HG02938 (cell line): ENCODE results near the gene PRPF19.

Experiments
- ATAC-seq: cut with Tn5 transposase; IDR thresholded peaks from one replicate; pipeline ENCODE4 v1.9.1; 2021; ENCODE audit warnings: mild to moderate bottlenecking, moderate library complexity; ENCODE audit not compliant: unreplicated experiment

Gene PRPF19

GRCh38 chr11:60875366-60876167 is 30.8 kb downstream of the PRPF19 start:
- no peak for ATAC-seq

GRCh38 chr11:60874421-60875365 is 31.7 kb downstream of the PRPF19 start:
- no peak for ATAC-seq

GRCh38 chr11:60873533-60873932 is 32.9 kb downstream of the PRPF19 start:
- ATAC-seq: no peak

- no peak for ATAC-seq
Observed at GRCh38 chr11:60872961-60873524, 33.3 kb downstream of the PRPF19 start.

- ATAC-seq: no peak
Observed at GRCh38 chr11:60872124-60872960, 34.0 kb downstream of the PRPF19 start.

- ATAC-seq: no peak
Observed at GRCh38 chr11:60871378-60872061, 34.9 kb downstream of the PRPF19 start.

GRCh38 chr11:60870733-60871377 is 35.5 kb downstream of the PRPF19 start:
- no peak for ATAC-seq

GRCh38 chr11:60870276-60870675 is 36.1 kb downstream of the PRPF19 start:
- no peak for ATAC-seq

GRCh38 chr11:60869451-60869825 is 36.9 kb downstream of the PRPF19 start:
- ATAC-seq: no peak

- no peak for ATAC-seq
Observed at GRCh38 chr11:60868682-60869450, 37.5 kb downstream of the PRPF19 start.

- ATAC-seq: no peak
Observed at GRCh38 chr11:60867871-60868681, 38.3 kb downstream of the PRPF19 start.

GRCh38 chr11:60866911-60867870 is 39.2 kb downstream of the PRPF19 start, which contains the start of gene ZP1:
TSS of gene ZP1 (plus strand) at chr11:60867542. CDS start at chr11:60867562, 20 bp downstream.
- no peak for ATAC-seq

- ATAC-seq: no peak
Observed at GRCh38 chr11:60864856-60865513, 41.4 kb downstream of the PRPF19 start.

GRCh38 chr11:60863550-60864521 is 42.5 kb downstream of the PRPF19 start:
- no peak for ATAC-seq

GRCh38 chr11:60862171-60862570 is 44.2 kb downstream of the PRPF19 start:
- ATAC-seq: no peak
